Tongue (tissue), 2 donors: Measurements from ENCODE around the gene RC3H2. TPM values are rescaled to one million over a fixed set of nuclear protein-coding genes. Genes with fewer than 3 reads are reported as not detected.
A peak's percentile ranks its signal among the peaks of the same experiment; 100 is the strongest.

Experiments used
- DNase-seq: peaks from one replicate; pipeline ENCODE4 v3.0.0-alpha.2; 2015
- total RNA-seq: library from RNA; depleted of rRNA; stranded (reverse); fragments of >200 nt; gene quantifications from one replicate; pipeline ENCODE4 v1.2.3, GENCODE V29; 2014

The RC3H2 gene, protein sequence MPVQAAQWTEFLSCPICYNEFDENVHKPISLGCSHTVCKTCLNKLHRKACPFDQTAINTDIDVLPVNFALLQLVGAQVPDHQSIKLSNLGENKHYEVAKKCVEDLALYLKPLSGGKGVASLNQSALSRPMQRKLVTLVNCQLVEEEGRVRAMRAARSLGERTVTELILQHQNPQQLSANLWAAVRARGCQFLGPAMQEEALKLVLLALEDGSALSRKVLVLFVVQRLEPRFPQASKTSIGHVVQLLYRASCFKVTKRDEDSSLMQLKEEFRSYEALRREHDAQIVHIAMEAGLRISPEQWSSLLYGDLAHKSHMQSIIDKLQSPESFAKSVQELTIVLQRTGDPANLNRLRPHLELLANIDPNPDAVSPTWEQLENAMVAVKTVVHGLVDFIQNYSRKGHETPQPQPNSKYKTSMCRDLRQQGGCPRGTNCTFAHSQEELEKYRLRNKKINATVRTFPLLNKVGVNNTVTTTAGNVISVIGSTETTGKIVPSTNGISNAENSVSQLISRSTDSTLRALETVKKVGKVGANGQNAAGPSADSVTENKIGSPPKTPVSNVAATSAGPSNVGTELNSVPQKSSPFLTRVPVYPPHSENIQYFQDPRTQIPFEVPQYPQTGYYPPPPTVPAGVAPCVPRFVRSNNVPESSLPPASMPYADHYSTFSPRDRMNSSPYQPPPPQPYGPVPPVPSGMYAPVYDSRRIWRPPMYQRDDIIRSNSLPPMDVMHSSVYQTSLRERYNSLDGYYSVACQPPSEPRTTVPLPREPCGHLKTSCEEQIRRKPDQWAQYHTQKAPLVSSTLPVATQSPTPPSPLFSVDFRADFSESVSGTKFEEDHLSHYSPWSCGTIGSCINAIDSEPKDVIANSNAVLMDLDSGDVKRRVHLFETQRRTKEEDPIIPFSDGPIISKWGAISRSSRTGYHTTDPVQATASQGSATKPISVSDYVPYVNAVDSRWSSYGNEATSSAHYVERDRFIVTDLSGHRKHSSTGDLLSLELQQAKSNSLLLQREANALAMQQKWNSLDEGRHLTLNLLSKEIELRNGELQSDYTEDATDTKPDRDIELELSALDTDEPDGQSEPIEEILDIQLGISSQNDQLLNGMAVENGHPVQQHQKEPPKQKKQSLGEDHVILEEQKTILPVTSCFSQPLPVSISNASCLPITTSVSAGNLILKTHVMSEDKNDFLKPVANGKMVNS
- 55.4 TPM for total RNA-seq

DNA sequence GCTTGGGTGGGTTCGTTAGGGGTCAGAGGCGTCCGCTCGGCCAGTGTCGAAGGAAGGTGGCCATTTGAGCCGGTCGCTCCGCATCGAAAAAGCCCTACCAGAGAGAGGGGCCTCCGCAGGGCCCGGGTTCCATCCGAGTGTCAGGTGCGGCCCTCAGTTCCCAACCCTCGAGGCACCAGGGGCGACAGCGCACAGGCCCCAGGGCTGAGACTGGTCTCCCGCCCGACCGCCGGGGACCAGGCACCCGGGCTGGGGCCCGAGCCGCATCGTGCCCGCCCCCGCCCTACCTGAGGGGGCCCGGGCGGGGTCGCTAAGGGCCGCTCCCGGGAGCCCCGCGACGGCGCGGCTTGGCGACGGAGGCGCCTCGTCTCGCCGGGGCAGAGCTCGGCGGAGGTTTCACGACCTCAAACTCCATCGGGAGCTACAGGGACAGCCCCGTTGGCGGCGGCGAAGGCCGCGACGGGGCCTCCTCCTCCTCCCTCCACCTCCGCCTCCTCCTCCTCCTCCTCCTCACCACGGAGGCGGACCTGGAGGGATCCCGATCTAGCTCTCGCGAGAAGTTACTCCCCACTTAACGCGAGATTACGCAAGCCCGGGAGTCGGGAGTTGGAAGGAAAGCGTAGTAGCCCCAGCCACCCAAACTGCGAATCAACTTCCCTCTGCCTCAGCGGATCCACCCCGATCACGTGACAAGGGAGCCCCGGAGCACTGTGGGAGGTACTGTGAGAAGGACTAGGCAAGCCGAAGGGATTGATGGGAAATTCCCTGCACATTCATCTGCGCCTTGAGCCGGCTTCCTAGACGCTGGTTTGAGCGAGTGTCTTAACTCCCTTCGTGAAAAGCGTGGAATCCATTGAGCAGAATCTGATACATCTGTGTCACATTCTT, at the start of gene RC3H2:
RC3H2 (minus strand) TSS at position 537 of the 888 bp plus-strand sequence. CDS start 7,850 bp downstream, outside the sequence.
- peak; percentile 100 for DNase-seq

DNA sequence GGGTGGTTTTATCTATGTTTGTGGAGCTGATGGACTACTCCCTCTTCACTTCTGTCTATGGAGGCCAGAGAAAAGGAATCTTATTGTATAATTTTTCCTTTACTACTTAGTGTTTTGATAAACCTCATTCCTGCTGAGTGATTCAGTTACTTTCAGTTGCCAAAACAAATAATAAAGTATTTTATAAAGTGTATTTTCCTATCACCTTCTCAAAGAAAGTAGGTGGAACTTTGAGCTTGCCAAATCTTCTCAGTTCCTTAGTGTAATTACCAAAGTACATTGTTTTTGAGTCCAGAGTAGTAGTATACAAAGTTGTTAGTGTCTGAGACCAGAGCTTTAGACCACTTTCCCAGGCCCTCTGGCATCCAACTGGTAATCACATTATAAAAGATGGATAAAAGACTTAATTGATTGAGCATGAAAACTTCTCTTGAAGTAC, 49.1 kb upstream of the RC3H2 start:
- no peak for DNase-seq

DNA sequence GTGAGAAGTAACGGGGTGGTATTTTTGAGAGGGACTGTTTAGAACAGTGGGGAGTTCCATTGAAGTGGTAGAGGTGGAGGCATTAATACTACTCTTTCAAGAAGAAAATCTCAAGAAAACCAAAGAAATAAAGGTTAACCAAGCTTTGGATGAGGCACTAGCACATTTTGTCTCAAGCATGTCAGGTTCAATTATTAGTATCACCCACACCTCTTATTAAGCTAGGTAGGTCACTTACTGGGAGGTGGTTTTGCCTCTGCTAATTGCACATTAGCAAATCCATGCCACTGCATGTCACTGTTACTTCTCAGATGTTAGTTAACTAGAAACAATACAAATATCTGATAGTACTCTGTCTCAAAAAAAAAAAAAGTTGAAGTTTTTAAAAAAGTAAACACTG, 45.9 kb upstream of the RC3H2 start:
- no peak for DNase-seq

DNA sequence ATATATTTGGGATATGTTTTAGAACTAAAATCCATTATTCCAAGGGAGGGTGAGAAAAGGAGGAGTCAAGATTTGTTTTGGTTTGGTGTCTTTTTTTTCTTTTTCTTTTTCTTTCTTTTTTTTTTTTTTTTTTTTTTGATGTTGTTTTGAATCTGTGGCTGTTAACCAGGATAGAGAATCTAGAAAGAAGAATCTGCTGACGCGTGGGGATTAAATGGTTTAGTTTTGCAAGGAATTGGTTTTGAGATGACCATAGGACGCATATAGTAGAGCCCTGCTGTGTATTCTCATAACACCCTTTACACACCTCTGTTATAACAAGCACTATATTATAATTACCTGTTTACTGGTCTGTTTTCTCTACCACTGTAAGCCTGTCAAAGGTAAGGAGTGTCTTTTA, 45.1 kb upstream of the RC3H2 start:
- no peak for DNase-seq

DNA sequence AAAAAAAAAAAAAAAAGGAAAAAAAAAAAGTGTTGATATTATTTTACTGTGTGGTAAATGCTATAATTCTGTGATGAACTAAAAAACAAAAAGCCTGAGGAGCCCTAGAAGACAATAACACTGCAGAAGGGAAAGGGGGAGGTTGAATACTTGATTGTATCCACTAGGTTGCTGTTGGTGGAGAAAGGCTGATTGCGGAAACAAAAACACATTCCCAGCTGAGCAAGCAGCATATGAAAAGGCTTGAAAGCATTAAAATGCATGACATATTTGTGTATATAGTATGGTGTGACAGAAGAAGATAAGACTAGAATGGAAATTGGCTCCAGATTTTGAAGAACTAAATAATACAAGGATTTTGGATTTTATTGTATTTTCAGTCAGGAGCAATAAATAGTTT, 44.5 kb upstream of the RC3H2 start:
- no peak for DNase-seq

DNA sequence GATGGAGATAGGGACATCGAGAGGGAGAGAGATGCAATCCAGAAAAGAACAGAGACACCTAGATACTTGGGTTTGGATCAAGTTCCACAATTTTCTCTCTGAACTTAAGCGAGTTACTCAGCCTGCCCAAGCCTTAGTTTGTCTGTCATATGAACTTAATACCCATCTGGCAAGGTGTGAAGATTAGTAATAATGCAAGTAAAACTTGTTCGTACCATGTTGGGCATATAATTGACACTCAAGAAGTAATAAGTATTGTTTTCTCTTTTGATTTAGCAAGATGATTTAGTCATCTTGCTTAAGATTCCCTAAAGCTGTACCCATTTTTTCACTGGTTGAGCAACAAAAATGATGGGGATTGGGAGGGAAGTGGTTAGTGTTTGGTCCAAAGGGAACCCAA, 43.2 kb upstream of the RC3H2 start:
- no peak for DNase-seq

DNA sequence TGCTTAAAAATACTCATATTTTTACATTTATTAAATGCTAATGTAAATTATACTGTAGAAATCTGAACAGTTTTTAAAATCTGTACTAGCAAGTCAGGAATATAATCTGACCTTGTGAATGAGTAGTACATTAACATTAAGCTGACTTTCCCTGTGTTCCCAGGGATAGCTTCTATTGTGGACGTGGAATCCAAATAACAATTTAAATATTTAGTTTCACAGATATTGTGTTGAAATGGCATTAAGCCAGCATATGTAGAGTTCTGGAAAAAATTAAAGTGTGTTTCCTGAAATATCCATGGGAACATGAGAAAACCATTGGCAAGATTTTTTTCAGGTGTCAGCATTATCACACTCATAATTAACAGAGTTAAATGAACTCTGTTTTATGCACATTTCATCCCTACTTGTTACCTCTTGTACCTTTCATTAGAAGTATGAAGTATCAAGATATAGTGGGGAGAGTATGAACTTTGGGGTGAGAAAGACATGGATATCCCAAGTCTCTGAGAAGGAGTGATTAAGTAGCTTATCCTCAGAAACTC, 41.4 kb upstream of the RC3H2 start:
- DNase-seq, result no peak

DNA sequence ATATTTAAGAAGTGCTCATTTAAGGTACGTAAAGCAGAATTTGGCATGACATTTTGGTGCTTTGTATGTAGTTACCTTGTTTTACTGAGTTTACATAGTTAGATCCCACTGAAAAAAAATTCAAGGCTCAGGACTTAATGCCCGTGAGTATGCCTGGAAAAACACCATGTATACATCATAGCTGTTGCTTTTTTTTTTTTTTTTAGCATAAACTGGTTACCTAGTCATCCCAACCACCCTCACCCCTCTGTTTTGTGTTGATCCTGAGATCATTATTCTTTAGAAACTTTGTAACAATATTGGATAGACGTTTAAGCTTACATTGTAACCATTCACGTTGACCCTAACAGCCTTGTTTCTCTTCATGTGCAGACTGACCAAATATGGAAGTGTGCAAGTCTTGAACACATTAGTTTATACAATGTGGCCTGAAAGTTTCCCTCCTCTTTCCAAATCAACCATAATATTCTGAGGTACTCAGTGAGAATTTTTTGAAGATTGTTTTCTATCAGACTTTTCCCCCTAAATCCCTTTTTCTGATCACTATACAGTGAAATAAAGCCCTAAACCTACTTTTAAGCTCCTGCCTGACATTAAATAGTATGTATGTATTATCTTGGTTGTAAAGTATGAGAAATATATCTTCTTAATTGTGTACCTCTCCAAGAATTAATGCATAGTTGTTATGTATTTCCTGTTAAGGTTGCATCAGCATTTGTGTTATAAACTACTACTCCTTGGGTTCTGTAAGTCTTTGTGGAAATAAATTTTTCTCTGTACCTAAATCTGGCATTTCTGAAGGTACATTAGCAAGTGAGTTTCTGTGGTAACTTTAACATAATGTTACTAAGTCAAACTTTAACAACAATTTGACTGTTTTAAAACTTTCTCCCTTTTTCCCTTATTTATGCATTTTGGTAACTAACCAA, 40.1 kb upstream of the RC3H2 start:
- DNase-seq, result no peak

DNA sequence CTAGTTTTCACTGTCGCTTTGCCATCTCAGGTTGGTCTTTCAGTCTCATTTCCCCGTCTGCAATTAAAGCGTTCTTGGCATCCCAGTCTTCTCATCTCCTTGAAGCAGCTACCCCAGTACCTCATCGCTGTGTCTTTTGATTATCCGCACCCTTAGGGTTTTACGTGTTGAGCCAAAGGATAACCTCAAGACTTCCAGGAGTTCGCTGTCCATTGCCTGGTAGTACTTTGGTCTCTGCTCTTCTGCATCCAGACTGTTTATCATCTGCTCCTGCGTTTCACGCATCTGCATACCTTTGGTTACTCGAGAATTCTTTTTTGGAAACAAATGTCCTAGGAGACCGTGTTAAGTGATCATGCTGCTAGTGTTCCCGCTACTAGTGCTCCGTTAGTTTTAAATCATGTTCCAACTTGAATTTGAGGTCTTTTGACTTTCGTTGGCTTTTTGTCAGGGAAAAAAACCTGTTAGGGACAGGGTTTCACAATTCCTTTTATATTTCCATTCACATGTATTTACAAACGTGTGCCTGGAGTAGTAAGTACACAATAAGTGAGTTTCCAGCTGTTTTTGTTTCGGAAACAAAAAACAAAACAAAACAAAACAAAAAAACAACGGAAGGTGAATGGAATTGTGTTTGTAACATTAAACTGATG, 36.5 kb upstream of the RC3H2 start:
- DNase-seq, result peak; percentile 50

DNA sequence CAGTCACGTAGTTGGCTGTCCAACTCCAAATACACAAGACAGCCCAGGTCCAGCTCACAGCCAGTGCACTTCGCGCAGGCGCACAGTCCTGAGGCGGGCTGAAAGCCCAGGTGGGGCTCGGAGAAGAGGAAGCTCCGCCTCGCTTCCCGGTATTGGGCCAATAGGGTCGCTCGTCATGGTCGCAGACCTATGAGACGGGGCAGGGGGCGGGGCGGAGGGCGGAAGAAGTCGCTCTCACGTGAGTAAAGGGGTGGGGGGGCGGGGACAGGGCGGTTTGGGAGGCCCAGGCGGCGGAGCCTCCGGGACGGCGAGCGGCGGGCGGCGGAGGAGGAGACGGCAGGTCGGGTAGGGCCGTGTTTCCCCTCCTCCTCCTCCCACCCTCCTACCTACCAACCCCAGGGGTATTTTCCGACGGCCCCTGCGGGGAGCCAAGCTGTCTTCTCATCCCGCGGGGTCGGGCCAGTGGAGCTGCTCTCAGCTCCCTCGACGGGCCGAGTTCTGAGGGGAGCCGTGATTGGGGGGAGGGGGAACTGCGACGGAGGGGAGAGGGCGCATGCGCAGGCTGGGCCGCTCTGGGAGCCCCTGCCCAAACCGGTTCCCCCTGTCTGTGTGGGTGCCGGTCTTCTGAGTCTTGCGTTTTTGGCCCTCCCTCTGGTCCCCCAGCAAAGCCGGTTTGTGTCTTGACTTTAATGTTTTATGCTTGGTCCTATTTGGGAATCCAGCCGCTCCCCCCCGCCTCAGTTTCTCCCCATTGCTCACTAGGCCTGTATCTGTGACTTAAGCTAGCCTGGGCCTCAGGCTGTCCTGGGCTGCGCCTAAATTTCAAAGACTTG, 35.8 kb upstream of the RC3H2 start, which contains the start of gene RABGAP1:
RABGAP1 (plus strand) TSS at position 272 of the 833 bp plus-strand sequence. CDS start 16,040 bp downstream, outside the sequence.
- peak; percentile 99 for DNase-seq

DNA sequence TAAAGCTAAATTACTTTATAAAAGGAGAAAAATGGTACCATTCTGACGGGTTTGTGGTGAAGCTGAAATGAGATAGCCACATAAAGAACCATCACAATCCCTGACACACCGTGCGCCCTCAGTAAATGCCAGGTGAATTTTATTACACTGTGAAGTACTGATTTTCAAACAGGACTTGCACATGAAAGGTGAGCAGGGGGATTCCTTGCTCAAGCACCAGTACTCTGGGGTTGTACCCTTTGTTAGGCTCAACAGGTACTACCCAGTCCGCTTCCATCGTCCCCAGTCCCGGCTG, 35.2 kb upstream of the RC3H2 start:
- DNase-seq, result no peak

DNA sequence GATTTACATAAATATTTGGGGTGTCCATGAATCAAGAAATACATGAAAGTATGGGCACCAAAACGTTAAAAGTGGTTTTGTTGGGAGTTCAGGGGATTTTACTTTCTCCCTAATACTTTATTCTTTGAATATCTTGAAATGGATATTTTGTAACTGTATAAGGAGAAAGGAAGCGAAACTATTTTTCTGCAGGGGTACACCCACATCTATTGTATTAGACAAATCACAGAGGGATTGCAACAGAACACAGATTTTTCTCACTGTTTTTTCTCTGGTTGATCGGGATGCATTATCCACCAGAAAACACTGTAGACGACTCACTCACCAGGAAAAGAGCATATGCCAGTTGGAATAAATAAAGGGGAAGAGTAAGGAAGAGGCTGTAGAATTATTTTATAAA, 34.4 kb upstream of the RC3H2 start:
- DNase-seq, result no peak

DNA sequence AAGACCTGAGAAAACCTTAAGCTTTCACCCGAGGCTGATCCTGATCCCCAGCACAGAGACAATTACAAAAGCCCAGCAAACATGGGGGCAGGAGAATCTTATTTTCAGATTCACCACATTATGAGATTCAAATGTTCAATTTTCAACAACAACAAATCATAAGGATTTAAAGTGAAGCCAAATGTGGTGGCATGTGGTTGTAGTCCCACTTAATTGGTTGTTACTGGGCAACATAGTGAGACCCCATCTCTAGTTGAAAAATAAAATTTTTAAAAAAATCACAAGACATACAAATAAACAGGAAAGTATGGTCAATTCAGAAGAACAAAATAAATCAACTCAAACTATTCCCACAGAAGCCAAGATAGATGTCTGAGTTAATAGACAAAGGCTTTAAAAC, 31.7 kb upstream of the RC3H2 start:
- no peak for DNase-seq

DNA sequence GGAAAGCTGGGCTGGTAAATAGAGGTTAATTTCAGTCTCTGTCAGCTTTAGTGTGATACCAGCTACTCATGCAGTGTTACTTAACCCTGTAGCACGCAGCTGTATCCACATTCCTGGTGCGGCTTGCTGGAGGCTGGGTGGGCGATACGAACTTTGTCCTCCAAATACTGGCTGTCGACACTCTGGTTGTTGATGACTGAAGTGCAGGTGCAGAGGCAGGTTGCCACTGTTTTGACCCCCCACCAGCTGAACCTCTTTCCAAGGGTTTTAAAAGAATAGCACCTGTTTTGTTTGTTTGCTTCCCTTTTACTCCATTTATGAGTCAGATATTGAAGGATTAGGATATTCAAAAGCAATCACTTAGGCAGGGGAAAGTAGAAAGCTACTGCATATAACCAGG, 31.3 kb upstream of the RC3H2 start:
- DNase-seq, result no peak

DNA sequence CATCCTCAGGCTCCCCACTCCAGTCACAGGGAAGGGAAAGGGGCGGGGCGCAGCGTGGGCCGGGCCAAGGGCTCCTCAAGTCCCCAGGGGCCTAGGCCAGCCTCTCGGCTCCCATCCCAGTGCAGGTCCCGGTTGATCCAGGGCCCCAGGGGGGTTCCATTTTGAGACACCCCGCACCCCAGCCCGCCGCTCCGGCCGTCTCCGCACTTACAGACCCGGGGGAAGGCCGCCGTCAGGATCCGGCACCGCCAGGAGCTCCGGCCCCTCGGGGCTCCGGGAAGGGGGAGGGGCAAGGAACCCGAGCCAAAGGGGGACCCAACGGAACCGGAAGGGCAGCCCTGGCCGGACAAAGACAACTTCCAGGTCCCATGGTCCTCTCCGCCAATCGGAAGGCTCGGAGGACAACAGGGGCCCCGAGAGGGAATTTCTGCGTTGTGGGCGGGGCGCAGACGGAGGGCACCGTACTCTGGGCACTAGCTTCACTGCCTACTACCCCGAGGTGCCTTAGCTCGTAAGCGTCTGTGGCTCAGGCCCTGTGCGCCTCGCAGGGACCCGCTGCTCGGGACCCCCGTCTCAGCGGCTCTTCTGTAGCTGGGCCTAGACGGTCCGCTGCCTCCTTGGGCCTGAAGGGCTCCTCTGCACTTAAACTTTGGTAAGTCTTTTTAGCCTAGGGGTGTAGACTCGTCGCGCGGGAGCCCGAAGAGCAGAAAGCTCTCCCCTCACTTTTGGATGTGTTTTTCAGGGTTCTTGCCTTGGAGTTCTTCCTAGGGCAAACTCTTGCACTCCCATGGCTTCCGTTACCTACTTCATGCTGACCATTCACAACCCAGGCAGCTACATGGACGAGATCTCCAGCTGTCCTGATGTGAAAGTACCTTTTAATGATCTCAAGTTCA, 26.3 kb upstream of the RC3H2 start, which contains the start of gene ZBTB26:
ZBTB26 (minus strand) TSS at position 287 of the 896 bp plus-strand sequence. CDS start 11,578 bp downstream, outside the sequence.
- peak; percentile 98 for DNase-seq

DNA sequence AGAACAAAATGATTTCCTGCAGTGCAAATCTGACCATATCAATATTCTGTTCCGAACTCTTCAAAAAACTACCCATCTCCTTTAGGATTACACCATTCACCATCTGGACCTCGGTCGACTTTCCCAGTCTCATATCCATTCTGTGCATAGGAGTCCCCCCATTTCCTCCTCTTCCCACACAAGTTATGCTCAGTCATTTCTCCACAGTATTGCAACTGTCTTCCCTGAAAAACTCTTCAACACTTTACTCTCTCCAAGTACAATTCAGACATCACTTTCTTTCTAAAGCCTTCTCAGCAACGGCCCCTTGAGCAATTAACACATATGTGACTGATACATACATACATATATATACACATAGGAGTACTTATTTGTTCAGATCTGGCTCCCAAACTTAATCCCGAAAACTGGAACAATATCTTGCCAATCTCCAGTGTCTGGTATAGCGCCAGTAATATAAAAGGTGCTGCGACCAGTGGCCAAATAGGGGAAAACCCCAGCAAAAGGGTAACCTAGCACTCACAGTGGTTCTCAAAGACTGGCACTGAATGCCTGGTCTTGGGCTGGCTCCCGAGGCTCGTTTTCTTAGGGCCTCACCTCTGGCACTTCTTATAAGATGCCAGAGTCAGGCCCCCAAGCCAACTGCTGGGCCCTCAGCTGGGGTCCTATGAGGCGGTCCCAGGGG, 25.5 kb upstream of the RC3H2 start:
- no peak for DNase-seq
